ENCODE results near the gene LRRK1. TPM values are rescaled to one million over a fixed set of nuclear protein-coding genes. Genes with fewer than 3 reads are reported as not detected.

Gene LRRK1
- total and polyA plus RNA-seq, 2 of the 13 experiments (the other 11 are each of a cell fraction or from before 2014, with no cell fraction given), result 0.13 to 1.2 TPM

DNA sequence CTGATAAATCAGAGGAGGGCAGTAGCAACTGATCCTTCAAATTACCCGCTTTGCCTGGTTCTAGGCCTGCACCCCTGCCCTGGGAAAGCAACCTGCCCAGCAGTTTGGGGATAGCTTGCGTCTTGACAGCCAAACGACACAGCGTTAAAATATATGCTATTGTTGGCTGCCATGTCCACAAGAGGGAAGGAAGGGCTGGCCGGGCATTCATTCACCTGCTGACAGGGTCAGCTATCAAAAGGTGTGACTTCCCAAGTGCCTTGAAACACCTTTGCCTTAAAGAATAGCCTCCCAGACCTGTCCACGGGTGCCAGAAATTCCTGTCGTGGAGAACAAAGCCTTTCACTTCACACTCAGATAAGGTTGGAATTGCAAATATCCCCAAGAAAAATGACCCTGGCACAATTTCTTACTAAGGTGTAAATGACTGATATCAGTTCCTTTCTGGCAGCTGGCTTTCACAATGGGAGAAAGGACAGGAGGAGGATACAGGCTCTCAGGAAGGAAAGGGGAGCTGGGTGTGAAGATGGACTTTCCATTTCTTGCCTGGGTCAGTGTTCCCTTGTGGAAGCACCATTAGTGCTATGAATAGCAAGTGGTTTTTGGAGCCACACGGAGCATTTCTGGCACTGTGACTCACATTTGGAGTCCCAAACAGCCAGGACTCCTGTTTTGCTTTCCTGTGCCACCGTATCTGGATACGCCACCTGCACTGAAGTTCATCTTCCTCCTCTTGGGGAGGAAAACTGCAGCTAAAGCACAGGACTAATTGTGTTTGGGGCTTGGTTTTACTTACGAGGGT, 20.3 kb upstream of the LRRK1 start:
- ChIA-PET CTCF (ENCODE audit: low intra/inter-chr PET ratio, low total read pairs) (no interaction called here), POLR2A (no interaction called here)
- WGBS (ENCODE audit: low lambda C conversion rate), result 22% methylated on average over 11 of the region's 11 CpGs
- peaks cover 11% of the 10 kb centered on the region for H3K4me1 ChIP-seq (ENCODE audit: insufficient read depth, low read length)
- in situ Hi-C loops (cut with HindIII; ENCODE audit: extremely low pct_ligation_motif_present, low pct_unique_long_range_greater_than_20kb), result no loop called here
- no peaks in the 10 kb centered on the region for H3K79me2 ChIP-seq (ENCODE audit: insufficient read depth, low read length)
- no peak overlapping the region for H2AFZ ChIP-seq (ENCODE audit: low read length)
- no peak for DNase-seq (ENCODE audit: low spot score)
- H4K20me1 ChIP-seq (ENCODE audit: insufficient read depth, low read length), result no peaks in the 10 kb centered on the region
- no peak overlapping the region for H3K9ac ChIP-seq (ENCODE audit: insufficient read depth, low read depth, low read length)
- H3K4me3 ChIP-seq (replicated peaks in 1 of 3; ENCODE audit: insufficient read depth in 1 of 3, low read depth in 2 of 3, low read length in 3 of 3), result no peak overlapping the region
- no peak overlapping the region for H3K27ac ChIP-seq (ENCODE audit: extremely low read length, insufficient read depth, low read length)
- no peaks in the 10 kb centered on the region for H3K36me3 ChIP-seq (replicated peaks in 1 of 2; ENCODE audit: control insufficient read depth in 1 of 2, insufficient read depth in 2 of 2, low read length in 2 of 2)
- no peak overlapping the region for H3K4me2 ChIP-seq (ENCODE audit: low read depth, low read length)
- BruUV-seq (replicated peaks), result no TSS peak
- H3K9me3 ChIP-seq (ENCODE audit: low read length), result no peaks in the 10 kb centered on the region
- TF ChIP-seq HNRNPH1 (optimal IDR thresholded peaks at IDR 0.05; ENCODE audit: low read depth, low read length) (no peak), SAFB2 (CRISPR knock-in tag; IDR thresholded peaks at IDR 0.05; ENCODE audit: borderline replicate concordance, low read depth) (no peak), NFATC3 (CRISPR knock-in tag; IDR thresholded peaks at IDR 0.05) (no peak)
- FAIRE-seq, result no peak
- peaks cover 8 to 88% of the 10 kb centered on the region in 2 experiments; a peak in 4 of 5 replicates for H3K27me3 ChIP-seq (ENCODE audit: control insufficient read depth in 1 of 2, insufficient read depth in 2 of 2, low read length in 2 of 2)
- ATAC-seq, result no peak
- intact Hi-C loops (cut with micrococcal nuclease; ENCODE audit: unreplicated experiment), result no loop called here

DNA sequence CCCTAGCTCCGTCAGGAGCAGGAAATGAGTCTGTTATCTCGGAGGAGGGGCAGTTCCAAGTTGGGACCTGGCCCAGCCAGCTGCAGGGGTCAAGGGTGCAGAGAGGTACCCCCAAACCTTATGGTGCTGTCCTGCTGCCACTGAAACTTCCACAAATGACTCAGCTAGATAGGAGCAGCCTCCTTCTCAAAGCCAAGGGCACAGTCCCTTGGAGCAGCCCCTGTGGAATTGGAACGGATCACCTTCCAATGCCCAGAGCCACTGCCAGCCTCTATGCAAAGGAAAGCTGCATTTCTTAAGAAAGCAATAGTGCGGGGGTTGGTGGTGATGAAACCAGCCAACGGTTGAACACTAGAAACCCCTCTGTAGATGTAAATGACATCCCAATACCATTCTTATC, 19.6 kb upstream of the LRRK1 start:
- Histone ChIP-seq H3K27me3 (ENCODE audit: control insufficient read depth in 1 of 2, insufficient read depth in 2 of 2, low read length in 2 of 2) (peaks cover 4 to 85% of the 10 kb centered on the region in 2 experiments; a peak in 4 of 5 replicates), H4K20me1 (ENCODE audit: insufficient read depth, low read length) (no peaks in the 10 kb centered on the region), H2AFZ (ENCODE audit: low read length) (no peak overlapping the region), H3K9me3 (ENCODE audit: low read length) (no peaks in the 10 kb centered on the region), H3K36me3 (replicated peaks in 1 of 2; ENCODE audit: control insufficient read depth in 1 of 2, insufficient read depth in 2 of 2, low read length in 2 of 2) (no peaks in the 10 kb centered on the region), H3K79me2 (ENCODE audit: insufficient read depth, low read length) (no peaks in the 10 kb centered on the region), H3K4me1 (ENCODE audit: insufficient read depth, low read length) (peaks cover 11% of the 10 kb centered on the region), H3K4me2 (ENCODE audit: low read depth, low read length) (no peak overlapping the region), H3K27ac (ENCODE audit: extremely low read length, insufficient read depth, low read length) (no peak overlapping the region), H3K4me3 (replicated peaks in 1 of 3; ENCODE audit: insufficient read depth in 1 of 3, low read depth in 2 of 3, low read length in 3 of 3) (no peak overlapping the region), H3K9ac (ENCODE audit: insufficient read depth, low read depth, low read length) (no peak overlapping the region)
- no peak for ATAC-seq
- ChIA-PET CTCF (ENCODE audit: low intra/inter-chr PET ratio, low total read pairs) (no interaction called here), POLR2A (no interaction called here)
- no peak for DNase-seq (ENCODE audit: low spot score)
- intact Hi-C loops (cut with micrococcal nuclease; ENCODE audit: unreplicated experiment) (no loop called here), in situ Hi-C loops (cut with HindIII; ENCODE audit: extremely low pct_ligation_motif_present, low pct_unique_long_range_greater_than_20kb) (no loop called here)
- no CpG with 5 or more reads among the region's 5 CpGs for WGBS (ENCODE audit: low lambda C conversion rate)
- TF ChIP-seq KLF11 (CRISPR knock-in tag; IDR thresholded peaks at IDR 0.05) (no peak), SKI (IDR thresholded peaks at IDR 0.05; ENCODE audit: partially characterized antibody) (no peak), GTF2F1 (IDR thresholded peaks at IDR 0.05; ENCODE audit: low read length) (no peak), TP53 (CRISPR knock-in tag; conservative IDR thresholded peaks at IDR 0.05) (no peak), ERF (CRISPR knock-in tag; IDR thresholded peaks at IDR 0.05) (no peak)
- no TSS peak for BruUV-seq (replicated peaks)
- no peak for FAIRE-seq
